Testis (tissue), 2 donors: ENCODE data around the gene EZH2.

Source experiments
- POLR2A ChIP-seq: fragments of 450-650 bp; IDR thresholded peaks from one replicate; pipeline ENCODE4 v1.6.1; 2017; ENCODE audit warnings: antibody characterized with exemption, mild to moderate bottlenecking, moderate library complexity
- TF ChIP-seq, protein P1 (sequence below), 3 experiments: fragments of 450-650 bp in 2 of 3; fragments of 200-600 bp in 1 of 3; sonication (generic) in 1 of 3; IDR thresholded peaks; one replicate each; pipeline ENCODE4 v1.5.1; 2016 to 2019; ENCODE audit warnings: antibody characterized with exemption in 3 of 3, mild to moderate bottlenecking in 2 of 3, moderate library complexity in 1 of 3

DNA sequence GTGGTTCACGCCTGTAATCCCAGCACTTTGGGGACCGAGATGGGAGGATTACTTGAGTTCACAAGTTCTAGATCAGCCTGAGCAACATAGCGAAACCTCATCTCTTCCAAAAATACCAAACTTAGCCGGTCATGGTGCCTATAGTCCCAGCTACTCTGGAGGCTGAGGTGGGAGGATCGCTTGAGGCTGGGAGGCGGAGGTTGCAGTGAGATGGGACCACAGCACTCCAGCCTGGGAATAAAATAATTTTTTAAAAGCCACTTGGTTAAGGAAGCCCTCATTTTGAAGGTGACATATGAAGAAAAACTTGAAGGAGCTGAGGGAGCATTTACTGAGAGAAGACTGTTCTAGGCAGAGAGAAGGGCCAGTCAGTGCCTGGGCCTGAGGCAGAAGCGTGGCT, 4.2 kb upstream of the EZH2 start:
- TF ChIP-seq, protein P1, sequence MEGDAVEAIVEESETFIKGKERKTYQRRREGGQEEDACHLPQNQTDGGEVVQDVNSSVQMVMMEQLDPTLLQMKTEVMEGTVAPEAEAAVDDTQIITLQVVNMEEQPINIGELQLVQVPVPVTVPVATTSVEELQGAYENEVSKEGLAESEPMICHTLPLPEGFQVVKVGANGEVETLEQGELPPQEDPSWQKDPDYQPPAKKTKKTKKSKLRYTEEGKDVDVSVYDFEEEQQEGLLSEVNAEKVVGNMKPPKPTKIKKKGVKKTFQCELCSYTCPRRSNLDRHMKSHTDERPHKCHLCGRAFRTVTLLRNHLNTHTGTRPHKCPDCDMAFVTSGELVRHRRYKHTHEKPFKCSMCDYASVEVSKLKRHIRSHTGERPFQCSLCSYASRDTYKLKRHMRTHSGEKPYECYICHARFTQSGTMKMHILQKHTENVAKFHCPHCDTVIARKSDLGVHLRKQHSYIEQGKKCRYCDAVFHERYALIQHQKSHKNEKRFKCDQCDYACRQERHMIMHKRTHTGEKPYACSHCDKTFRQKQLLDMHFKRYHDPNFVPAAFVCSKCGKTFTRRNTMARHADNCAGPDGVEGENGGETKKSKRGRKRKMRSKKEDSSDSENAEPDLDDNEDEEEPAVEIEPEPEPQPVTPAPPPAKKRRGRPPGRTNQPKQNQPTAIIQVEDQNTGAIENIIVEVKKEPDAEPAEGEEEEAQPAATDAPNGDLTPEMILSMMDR (IDR thresholded peaks at IDR 0.05), result no peak
- TF ChIP-seq POLR2A, result no peak
